ENCODE results near the gene CLSTN2. TPM values are rescaled to one million over a fixed set of nuclear protein-coding genes. Genes with fewer than 3 reads are reported as not detected.
A peak's percentile ranks its signal among the peaks of the same experiment; 100 is the strongest.

The CLSTN2 gene
- total RNA-seq, 1 donor from 2014 or later: 80.9 TPM

DNA sequence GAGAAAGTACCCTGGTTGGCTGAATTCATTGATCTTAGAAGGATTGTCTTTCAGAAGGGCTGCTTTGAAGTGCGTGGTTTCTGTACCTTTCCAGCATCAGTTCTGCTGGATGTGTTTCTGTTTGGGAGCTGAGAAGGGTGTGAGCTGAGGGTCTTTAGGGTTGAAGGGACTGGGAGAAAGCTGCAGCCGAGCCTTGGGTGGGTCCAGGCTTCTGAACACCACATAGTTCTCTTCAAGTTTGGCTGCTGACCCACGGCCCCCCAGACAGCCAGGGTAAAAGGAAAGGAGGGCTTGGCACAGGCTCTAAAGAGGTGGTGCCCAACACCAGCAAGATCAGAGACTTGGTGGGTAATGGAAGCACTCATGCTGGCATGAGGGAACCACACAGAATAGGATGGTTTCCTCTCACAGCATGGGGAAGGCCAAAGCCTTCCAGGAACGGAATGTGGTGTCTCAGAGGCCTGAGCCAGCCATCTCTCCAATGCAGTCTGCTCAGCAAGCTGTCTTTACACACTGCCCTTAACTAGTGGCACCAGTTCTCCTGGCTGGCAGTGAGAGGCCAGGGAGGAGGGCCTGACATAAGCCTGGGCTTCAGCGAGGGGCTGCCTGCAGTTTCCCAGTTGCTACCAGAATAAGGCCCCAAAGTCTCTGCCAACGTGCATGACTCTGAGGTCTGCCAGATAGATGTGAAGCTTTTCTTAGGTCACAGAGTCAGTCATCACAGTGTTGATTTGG is 503.9 kb downstream of the CLSTN2 start:
- H3K4me1 Mint-ChIP-seq (ENCODE audit: low read depth, unreplicated experiment): peaks cover 18% of the 10 kb centered on the region
- Histone ChIP-seq H3K79me2 (ENCODE audit: insufficient read depth, low read length) (no peaks in the 10 kb centered on the region), H3K9ac (ENCODE audit: low read length) (no peak overlapping the region), H3K4me3 (ENCODE audit: insufficient read depth, low read depth, low read length) (no peak overlapping the region), H3K27ac (ENCODE audit: low read depth, low read length) (no peak overlapping the region), H3K4me1 (ENCODE audit: insufficient read depth, low read length) (no peaks in the 10 kb centered on the region), H2AFZ (ENCODE audit: low read depth, low read length) (no peak overlapping the region), H4K20me1 (ENCODE audit: insufficient read depth, low read length) (no peaks in the 10 kb centered on the region), H3K4me2 (ENCODE audit: low read length) (no peak overlapping the region), H3K36me3 (ENCODE audit: insufficient read depth, low read length) (no peaks in the 10 kb centered on the region), H3K27me3 (ENCODE audit: insufficient read depth, low read length) (no peaks in the 10 kb centered on the region), H3K9me3 (ENCODE audit: insufficient read depth, low read depth, low read length) (no peaks in the 10 kb centered on the region)
- H3K27ac Mint-ChIP-seq (ENCODE audit: unreplicated experiment): no peak overlapping the region
- H3K9me3 Mint-ChIP-seq (ENCODE audit: unreplicated experiment): no peaks in the 10 kb centered on the region
- H3K4me3 Mint-ChIP-seq (ENCODE audit: unreplicated experiment): no peak overlapping the region
- FAIRE-seq (no peak), DNase-seq (ENCODE audit: low read depth) (no peak)
- peaks cover 12% of the 10 kb centered on the region for H3K36me3 Mint-ChIP-seq (ENCODE audit: low read depth, unreplicated experiment)
- H3K27me3 Mint-ChIP-seq (ENCODE audit: low read depth, unreplicated experiment): peaks cover 6% of the 10 kb centered on the region
- no peak for TF ChIP-seq EZH2 (IDR thresholded peaks at IDR 0.05; ENCODE audit: insufficient read depth, low read length)
- TF ChIP-seq CTCF (IDR thresholded peaks at IDR 0.05; ENCODE audit: insufficient read depth, low read depth, low read length): no peak

DNA sequence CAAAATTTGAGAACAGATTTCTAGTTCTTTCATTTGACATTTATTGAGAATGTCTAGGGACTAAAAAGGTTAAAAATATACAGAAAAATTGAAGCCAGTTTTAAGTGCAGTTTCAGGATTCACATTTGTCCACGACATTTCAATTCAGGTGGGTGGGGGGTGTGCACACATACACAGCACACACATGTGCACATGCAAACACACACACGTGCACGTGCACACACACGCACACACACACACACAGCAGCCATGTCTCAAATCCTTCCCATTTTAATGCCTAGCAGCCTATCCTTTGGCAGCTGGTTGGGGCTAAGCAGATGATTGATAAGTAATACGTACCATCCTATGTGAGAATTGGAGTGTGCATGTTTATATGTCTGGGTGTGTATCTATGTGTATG is 504.5 kb downstream of the CLSTN2 start:
- Histone ChIP-seq H3K36me3 (ENCODE audit: insufficient read depth, low read length) (no peaks in the 10 kb centered on the region), H4K20me1 (ENCODE audit: insufficient read depth, low read length) (no peaks in the 10 kb centered on the region), H3K79me2 (ENCODE audit: insufficient read depth, low read length) (no peaks in the 10 kb centered on the region), H2AFZ (ENCODE audit: low read depth, low read length) (no peak overlapping the region), H3K4me3 (ENCODE audit: insufficient read depth, low read depth, low read length) (no peak overlapping the region), H3K27me3 (ENCODE audit: insufficient read depth, low read length) (no peaks in the 10 kb centered on the region), H3K27ac (ENCODE audit: low read depth, low read length) (no peak overlapping the region), H3K4me1 (ENCODE audit: insufficient read depth, low read length) (no peaks in the 10 kb centered on the region), H3K4me2 (ENCODE audit: low read length) (no peak overlapping the region), H3K9ac (ENCODE audit: low read length) (no peak overlapping the region), H3K9me3 (ENCODE audit: insufficient read depth, low read depth, low read length) (no peaks in the 10 kb centered on the region)
- TF ChIP-seq CTCF (IDR thresholded peaks at IDR 0.05; ENCODE audit: insufficient read depth, low read depth, low read length): no peak
- no peak for TF ChIP-seq EZH2 (IDR thresholded peaks at IDR 0.05; ENCODE audit: insufficient read depth, low read length)
- peaks cover 12% of the 10 kb centered on the region for H3K36me3 Mint-ChIP-seq (ENCODE audit: low read depth, unreplicated experiment)
- no peak overlapping the region for H3K27ac Mint-ChIP-seq (ENCODE audit: unreplicated experiment)
- H3K4me3 Mint-ChIP-seq (ENCODE audit: unreplicated experiment): no peak overlapping the region
- DNase-seq (ENCODE audit: low read depth): no peak
- no peaks in the 10 kb centered on the region for H3K9me3 Mint-ChIP-seq (ENCODE audit: unreplicated experiment)
- no peak for FAIRE-seq
- H3K4me1 Mint-ChIP-seq (ENCODE audit: low read depth, unreplicated experiment): peaks cover 18% of the 10 kb centered on the region
- H3K27me3 Mint-ChIP-seq (ENCODE audit: low read depth, unreplicated experiment): peaks cover 6% of the 10 kb centered on the region

DNA sequence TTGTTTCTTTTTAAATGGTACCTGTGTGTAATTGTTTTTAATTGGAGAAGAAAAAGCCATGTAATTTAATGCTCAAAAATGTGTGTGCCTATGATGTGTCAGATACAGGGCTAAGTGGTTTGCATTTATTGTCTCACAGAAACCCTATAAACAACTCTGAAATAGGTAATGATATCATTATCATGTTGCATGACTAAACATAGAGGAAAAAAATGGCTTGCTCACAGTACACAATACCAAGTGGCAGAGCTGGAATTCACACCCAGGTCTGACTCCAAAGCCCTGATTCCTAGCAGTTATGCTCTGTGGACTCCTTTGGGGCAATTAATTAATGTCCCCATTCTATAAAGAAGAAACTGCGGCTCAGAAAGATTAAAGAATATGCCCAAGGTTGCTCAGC is 505.5 kb downstream of the CLSTN2 start:
- Histone ChIP-seq H2AFZ (ENCODE audit: low read depth, low read length) (no peak overlapping the region), H3K27me3 (ENCODE audit: insufficient read depth, low read length) (no peaks in the 10 kb centered on the region), H3K4me2 (ENCODE audit: low read length) (peak overlapping the region; percentile 6), H3K36me3 (ENCODE audit: insufficient read depth, low read length) (no peaks in the 10 kb centered on the region), H3K79me2 (ENCODE audit: insufficient read depth, low read length) (no peaks in the 10 kb centered on the region), H4K20me1 (ENCODE audit: insufficient read depth, low read length) (no peaks in the 10 kb centered on the region), H3K9ac (ENCODE audit: low read length) (no peak overlapping the region), H3K27ac (ENCODE audit: low read depth, low read length) (peak overlapping the region; percentile 40), H3K4me1 (ENCODE audit: insufficient read depth, low read length) (no peaks in the 10 kb centered on the region), H3K9me3 (ENCODE audit: insufficient read depth, low read depth, low read length) (no peaks in the 10 kb centered on the region), H3K4me3 (ENCODE audit: insufficient read depth, low read depth, low read length) (no peak overlapping the region)
- H3K9me3 Mint-ChIP-seq (ENCODE audit: unreplicated experiment): no peaks in the 10 kb centered on the region
- no peak overlapping the region for H3K4me3 Mint-ChIP-seq (ENCODE audit: unreplicated experiment)
- H3K36me3 Mint-ChIP-seq (ENCODE audit: low read depth, unreplicated experiment): peaks cover 12% of the 10 kb centered on the region
- peak; percentile 5 for FAIRE-seq
- DNase-seq (ENCODE audit: low read depth): no peak
- TF ChIP-seq CTCF (IDR thresholded peaks at IDR 0.05; ENCODE audit: insufficient read depth, low read depth, low read length) (no peak), EZH2 (IDR thresholded peaks at IDR 0.05; ENCODE audit: insufficient read depth, low read length) (no peak)
- peaks cover 18% of the 10 kb centered on the region for H3K4me1 Mint-ChIP-seq (ENCODE audit: low read depth, unreplicated experiment)
- peak overlapping the region; percentile 85 for H3K27ac Mint-ChIP-seq (ENCODE audit: unreplicated experiment)
- H3K27me3 Mint-ChIP-seq (ENCODE audit: low read depth, unreplicated experiment): peaks cover 6% of the 10 kb centered on the region
